ENCODE measurements around the gene ATP6V0B. TPM values are rescaled to one million over a fixed set of nuclear protein-coding genes. Genes with fewer than 3 reads are reported as not detected.

The ATP6V0B gene
- total and polyA plus RNA-seq, 2 of the 4 experiments (the other 2 are of a cell fraction): 72.1 to 169 TPM

DNA sequence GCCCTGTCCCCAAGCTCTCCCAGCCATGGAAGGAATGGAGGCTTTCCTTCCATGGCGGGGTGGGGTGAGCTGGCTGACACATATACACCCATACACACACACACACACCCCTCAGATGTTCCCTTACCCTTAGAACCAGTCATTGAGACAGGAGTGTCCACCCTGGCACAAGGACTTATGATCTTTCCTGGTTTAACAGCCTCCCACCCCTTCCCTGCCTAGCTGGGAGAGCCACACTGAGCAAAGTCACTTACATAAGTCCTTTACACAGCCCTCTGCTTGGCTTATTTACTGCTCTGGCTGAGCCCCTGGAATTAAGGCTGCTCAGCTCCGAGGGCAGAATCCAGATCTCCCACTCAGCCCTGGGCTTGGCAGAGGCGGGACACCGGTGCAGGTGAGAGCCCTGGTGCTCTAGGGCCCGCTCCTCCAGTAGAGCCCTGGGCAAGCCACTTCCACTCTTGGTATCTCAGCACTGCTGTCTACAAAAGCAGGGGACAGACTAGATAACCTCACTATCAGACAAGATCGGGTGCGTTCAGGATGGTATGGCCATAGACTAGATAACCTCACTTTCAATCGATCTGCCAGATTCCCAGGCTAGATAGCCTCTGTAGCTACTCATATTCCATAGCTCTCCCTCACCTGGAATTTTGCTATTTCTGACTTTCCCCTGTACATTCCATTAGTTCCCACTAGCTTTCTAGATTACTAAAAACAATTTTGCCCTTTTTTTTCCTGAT lies 39.8 kb downstream of the ATP6V0B start:
- dilution Hi-C loops (cut with HindIII; ENCODE audit: low sequenced_read_pairs, unreplicated experiment) (no loop called here), intact Hi-C loops (cut with micrococcal nuclease) (no loop called here), in situ Hi-C loops (cut with MboI; ENCODE audit: low sequenced_read_pairs) (loop anchor here (10.0 kb wide), 1 partner anchor 570 kb away; no protein-coding TSS in a partner anchor)
- Histone ChIP-seq H3K36me3 (ENCODE audit: control insufficient read depth, insufficient read depth, low read length) (peaks cover 6% of the 10 kb centered on the region; the same call in 1 of the 2 replicates), H2BK20ac (ENCODE audit: low read depth, low read length) (no peak overlapping the region), H3K14ac (replicated peaks; ENCODE audit: low read depth, low read length) (no peak overlapping the region), H3K18ac (ENCODE audit: low read depth, low read length) (no peak overlapping the region), H3K9me3 (ENCODE audit: control insufficient read depth, insufficient read depth, low read length) (no peaks in the 10 kb centered on the region), H3K27me3 (ENCODE audit: control insufficient read depth, insufficient read depth, low read length) (no peaks in the 10 kb centered on the region), H3K4me2 (ENCODE audit: low read depth, low read length) (no peak overlapping the region), H3K23ac (ENCODE audit: low read depth, low read length) (no peak overlapping the region), H3K9me1 (ENCODE audit: insufficient read depth, low read length) (no peaks in the 10 kb centered on the region), H3K4me3 (ENCODE audit: insufficient read depth, low read depth, low read length) (no peak overlapping the region), H4K8ac (ENCODE audit: low read depth in 2 of 2, low read length in 2 of 2) (no peak overlapping the region), H4K20me1 (ENCODE audit: insufficient read depth, low read length) (no peaks in the 10 kb centered on the region), H2BK15ac (ENCODE audit: low read depth, low read length) (no peak overlapping the region), H3K27ac (ENCODE audit: insufficient read depth, low read length) (no peak overlapping the region), H3K4me1 (ENCODE audit: control insufficient read depth, insufficient read depth, low read length) (no peaks in the 10 kb centered on the region), H2AFZ (replicated peaks; ENCODE audit: low read length, poor library complexity) (no peak overlapping the region), H4K5ac (ENCODE audit: low read depth, low read length) (no peak overlapping the region), H2AK9ac (replicated peaks; ENCODE audit: low read depth, low read length, poor library complexity) (peak overlapping the region; percentile 9), H3K79me1 (ENCODE audit: low read depth in 1 of 2, low read length in 2 of 2) (no peaks in the 10 kb centered on the region), H4K91ac (ENCODE audit: insufficient read depth, low read depth, low read length) (no peak overlapping the region), H3K56ac (ENCODE audit: extremely low read depth, insufficient read depth, low read length) (no peak overlapping the region), H2BK120ac (ENCODE audit: low read depth, low read length) (no peak overlapping the region), H3K4ac (ENCODE audit: low read depth, low read length) (no peak overlapping the region; the same call in 1 of the 2 replicates), H2BK5ac (ENCODE audit: low read depth, low read length, poor library complexity, severe bottlenecking) (no peak overlapping the region), H2AK5ac (ENCODE audit: low read depth, low read length) (no peak overlapping the region), H3K9ac (ENCODE audit: low read depth, low read length) (no peak overlapping the region)
- DNase-seq (no peak), ATAC-seq (ENCODE audit: low read depth) (no peak)
- ChIA-PET CTCF (interaction anchor here (0.7 to 1.6 kb wide), 4 partner anchors 8 to 79 kb away, joined by 3 to 7 read pairs (median 3); no protein-coding TSS in a partner anchor), POLR2A (ENCODE audit: unreplicated experiment) (no interaction called here)
- WGBS, 2 experiments (ENCODE audit: extremely low coverage in 2 of 2, insufficient read length in 1 of 2): 72% methylated on average over 3 of the region's 8 CpGs; no CpG with 5 or more reads in 1 of the 2 experiments
- no TSS peak for BruUV-seq (replicated peaks)
- TF ChIP-seq RCOR1 (IDR thresholded peaks at IDR 0.05; ENCODE audit: insufficient replicate concordance, low read length) (no peak), POLR2A (IDR thresholded peaks at IDR 0.05; ENCODE audit: low read depth, low read length) (no peak), MXI1 (IDR thresholded peaks at IDR 0.05; ENCODE audit: borderline replicate concordance, low read depth, low read length) (no peak), CHD1 (IDR thresholded peaks at IDR 0.05; ENCODE audit: low read depth, low read length) (no peak), NFE2L2 (IDR thresholded peaks at IDR 0.05; ENCODE audit: low read depth, low read length) (no peak), FOS (IDR thresholded peaks at IDR 0.05; ENCODE audit: low read depth, low read length) (no peak), CTCF (conservative IDR thresholded peaks at IDR 0.05; ENCODE audit: low read depth, low read length) (no peak), CEBPB (IDR thresholded peaks at IDR 0.05; ENCODE audit: low read depth, low read length) (no peak), SMC3 (IDR thresholded peaks at IDR 0.05; ENCODE audit: low read depth, low read length) (no peak), MAZ (IDR thresholded peaks at IDR 0.05; ENCODE audit: borderline replicate concordance, low read depth, low read length) (no peak), RFX5 (IDR thresholded peaks at IDR 0.05; ENCODE audit: low read depth, low read length) (no peak), RAD21 (IDR thresholded peaks at IDR 0.05; ENCODE audit: low read length) (no peak), BHLHE40 (IDR thresholded peaks at IDR 0.05; ENCODE audit: low read depth, low read length) (no peak)
- TF ChIP-seq, protein P1, sequence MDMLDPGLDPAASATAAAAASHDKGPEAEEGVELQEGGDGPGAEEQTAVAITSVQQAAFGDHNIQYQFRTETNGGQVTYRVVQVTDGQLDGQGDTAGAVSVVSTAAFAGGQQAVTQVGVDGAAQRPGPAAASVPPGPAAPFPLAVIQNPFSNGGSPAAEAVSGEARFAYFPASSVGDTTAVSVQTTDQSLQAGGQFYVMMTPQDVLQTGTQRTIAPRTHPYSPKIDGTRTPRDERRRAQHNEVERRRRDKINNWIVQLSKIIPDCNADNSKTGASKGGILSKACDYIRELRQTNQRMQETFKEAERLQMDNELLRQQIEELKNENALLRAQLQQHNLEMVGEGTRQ (IDR thresholded peaks at IDR 0.05; ENCODE audit: low read depth, low read length): no peak
- TF ChIP-seq, protein P2, sequence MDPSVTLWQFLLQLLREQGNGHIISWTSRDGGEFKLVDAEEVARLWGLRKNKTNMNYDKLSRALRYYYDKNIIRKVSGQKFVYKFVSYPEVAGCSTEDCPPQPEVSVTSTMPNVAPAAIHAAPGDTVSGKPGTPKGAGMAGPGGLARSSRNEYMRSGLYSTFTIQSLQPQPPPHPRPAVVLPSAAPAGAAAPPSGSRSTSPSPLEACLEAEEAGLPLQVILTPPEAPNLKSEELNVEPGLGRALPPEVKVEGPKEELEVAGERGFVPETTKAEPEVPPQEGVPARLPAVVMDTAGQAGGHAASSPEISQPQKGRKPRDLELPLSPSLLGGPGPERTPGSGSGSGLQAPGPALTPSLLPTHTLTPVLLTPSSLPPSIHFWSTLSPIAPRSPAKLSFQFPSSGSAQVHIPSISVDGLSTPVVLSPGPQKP (IDR thresholded peaks at IDR 0.05; ENCODE audit: borderline replicate concordance, low read depth, low read length): no peak

All from IMR-90 (cell line).